ENCODE results near the gene PARK7.

PARK7 gene

DNA sequence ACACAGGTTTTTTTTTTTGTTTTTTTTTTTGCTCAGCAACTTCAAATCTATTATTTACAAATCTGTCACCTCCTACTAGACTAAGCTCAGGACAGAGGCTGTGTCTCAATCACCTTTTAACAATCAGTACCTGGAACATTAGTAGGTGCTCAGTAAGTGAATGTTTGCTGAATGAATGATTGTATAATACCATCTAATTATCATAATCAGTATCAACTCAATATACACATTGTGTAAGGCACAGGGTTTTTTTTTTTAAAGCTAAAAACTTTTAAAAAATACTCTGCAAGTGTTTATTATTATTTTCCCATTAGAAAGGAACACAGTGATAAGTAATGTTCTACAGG lies 55.4 kb downstream of the PARK7 start:
- Histone ChIP-seq H3K79me2 (ENCODE audit: control insufficient read depth, insufficient read depth, low read length, unreplicated experiment) (peaks cover 96% of the 10 kb centered on the region), H2AFZ (ENCODE audit: low read length, unreplicated experiment) (no peak overlapping the region), H3K4me3 (ENCODE audit: low read depth, low read length) (peak overlapping the region; percentile 44), H3K27me3 (ENCODE audit: insufficient read depth, low read length) (no peaks in the 10 kb centered on the region), H3K36me3 (ENCODE audit: insufficient read depth, low read length) (peaks cover 29% of the 10 kb centered on the region), H3K27ac (ENCODE audit: low read depth, low read length) (peak overlapping the region; percentile 76), H3K4me1 (ENCODE audit: control insufficient read depth, insufficient read depth, low read length, unreplicated experiment) (peaks cover 77% of the 10 kb centered on the region)

DNA sequence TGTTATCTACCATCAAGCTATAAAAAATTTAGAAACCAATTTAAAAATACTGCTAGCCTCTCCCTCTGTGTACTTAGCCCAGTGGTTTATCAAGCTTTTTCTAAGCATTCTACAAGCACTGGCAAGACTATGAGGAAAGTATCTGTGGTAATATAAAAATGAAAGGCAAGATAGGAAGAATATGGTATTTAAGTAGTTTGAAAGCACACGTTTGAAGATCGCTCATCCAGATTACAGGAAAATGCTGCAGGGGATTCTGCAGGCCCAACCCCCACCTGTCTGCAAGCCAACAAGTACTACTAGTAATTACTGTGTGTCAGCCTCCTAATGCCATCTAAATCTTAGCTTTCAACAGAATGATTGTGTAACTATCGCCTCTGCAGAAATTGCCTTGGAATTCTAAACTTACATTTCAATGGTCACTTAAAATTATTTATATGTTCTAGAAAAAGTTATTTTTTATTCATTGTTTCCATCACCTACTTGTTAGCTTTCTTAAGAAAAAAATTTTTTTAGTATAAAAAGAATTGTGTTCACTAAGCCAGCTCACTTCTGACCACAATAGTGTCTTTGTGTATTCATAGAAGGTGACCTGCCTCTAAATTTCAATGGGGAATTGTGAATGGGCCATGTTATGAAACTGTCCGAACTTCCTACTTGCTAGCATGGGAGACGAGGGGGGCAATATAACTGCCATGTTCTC lies 56.1 kb downstream of the PARK7 start:
- H3K36me3 ChIP-seq (ENCODE audit: insufficient read depth, low read length), result peaks cover 23% of the 10 kb centered on the region
- peaks cover 96% of the 10 kb centered on the region for H3K79me2 ChIP-seq (ENCODE audit: control insufficient read depth, insufficient read depth, low read length, unreplicated experiment)
- peak overlapping the region; percentile 76 for H3K27ac ChIP-seq (ENCODE audit: low read depth, low read length)
- peak overlapping the region; percentile 44 for H3K4me3 ChIP-seq (ENCODE audit: low read depth, low read length)
- no peaks in the 10 kb centered on the region for H3K27me3 ChIP-seq (ENCODE audit: insufficient read depth, low read length)
- no peak overlapping the region for H2AFZ ChIP-seq (ENCODE audit: low read length, unreplicated experiment)
- peaks cover 85% of the 10 kb centered on the region for H3K4me1 ChIP-seq (ENCODE audit: control insufficient read depth, insufficient read depth, low read length, unreplicated experiment)

DNA sequence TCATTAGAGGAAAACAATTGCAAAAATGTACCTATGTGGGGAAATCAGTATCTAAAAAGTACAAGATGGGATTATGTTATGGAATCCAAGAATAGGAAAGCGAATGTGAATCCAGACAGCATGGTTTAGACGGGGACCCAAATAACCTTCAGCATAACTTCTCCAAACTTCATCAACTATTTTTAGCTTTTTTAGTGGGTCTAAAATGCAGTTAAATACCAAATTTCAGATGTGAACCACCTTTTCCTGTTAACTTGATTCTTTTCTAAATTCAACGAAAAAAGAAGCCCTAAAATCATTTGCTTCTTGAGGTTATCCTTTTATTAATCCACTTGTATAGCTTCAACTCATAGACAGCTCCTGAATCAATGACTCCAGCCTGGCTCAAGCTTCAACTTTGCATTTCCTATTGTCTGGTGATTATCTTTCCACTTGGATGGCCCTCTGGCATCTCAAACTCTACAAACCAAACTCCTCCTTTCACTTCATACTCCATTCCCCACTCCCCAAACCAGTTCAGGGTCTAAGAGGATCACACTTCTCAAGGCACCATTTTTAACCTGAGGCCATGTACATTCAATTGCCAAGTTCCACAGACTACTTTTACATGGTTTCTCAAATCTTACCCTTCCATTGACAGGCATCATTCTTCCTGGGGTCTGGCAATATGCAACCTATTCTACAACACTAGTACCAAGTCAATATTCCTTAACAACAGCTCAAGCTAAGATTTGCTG lies 57.1 kb downstream of the PARK7 start:
- Histone ChIP-seq H3K27ac (ENCODE audit: low read depth, low read length) (peak overlapping the region; percentile 66), H2AFZ (ENCODE audit: low read length, unreplicated experiment) (no peak overlapping the region), H3K79me2 (ENCODE audit: control insufficient read depth, insufficient read depth, low read length, unreplicated experiment) (peaks cover 96% of the 10 kb centered on the region), H3K36me3 (ENCODE audit: insufficient read depth, low read length) (peaks cover 16% of the 10 kb centered on the region), H3K27me3 (ENCODE audit: insufficient read depth, low read length) (no peaks in the 10 kb centered on the region), H3K4me1 (ENCODE audit: control insufficient read depth, insufficient read depth, low read length, unreplicated experiment) (peaks cover 93% of the 10 kb centered on the region), H3K4me3 (ENCODE audit: low read depth, low read length) (peak overlapping the region; percentile 40)

DNA sequence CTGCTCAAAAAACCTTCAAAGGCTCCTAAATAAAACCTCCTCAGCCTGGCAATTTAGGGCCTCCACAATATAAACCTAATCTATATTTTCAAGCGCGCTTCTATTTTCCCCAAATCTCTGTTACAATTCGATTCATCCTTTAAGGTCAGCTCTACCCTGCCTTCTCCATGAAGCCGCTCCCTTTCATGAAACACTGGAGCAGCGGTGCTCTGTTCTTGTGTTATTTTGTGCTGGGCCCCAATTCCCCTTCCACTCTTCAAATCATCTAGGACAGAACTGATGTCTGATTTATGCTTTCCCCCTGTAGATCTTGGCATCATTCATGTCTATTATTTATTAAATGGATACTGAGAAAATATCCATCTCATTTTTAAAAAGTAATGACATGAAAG lies 57.7 kb downstream of the PARK7 start:
- peak overlapping the region; percentile 66 for H3K27ac ChIP-seq (ENCODE audit: low read depth, low read length)
- peaks cover 16% of the 10 kb centered on the region for H3K36me3 ChIP-seq (ENCODE audit: insufficient read depth, low read length)
- peaks cover 96% of the 10 kb centered on the region for H3K79me2 ChIP-seq (ENCODE audit: control insufficient read depth, insufficient read depth, low read length, unreplicated experiment)
- no peaks in the 10 kb centered on the region for H3K27me3 ChIP-seq (ENCODE audit: insufficient read depth, low read length)
- H3K4me3 ChIP-seq (ENCODE audit: low read depth, low read length), result peak overlapping the region; percentile 40
- peaks cover 94% of the 10 kb centered on the region for H3K4me1 ChIP-seq (ENCODE audit: control insufficient read depth, insufficient read depth, low read length, unreplicated experiment)
- no peak overlapping the region for H2AFZ ChIP-seq (ENCODE audit: low read length, unreplicated experiment)

DNA sequence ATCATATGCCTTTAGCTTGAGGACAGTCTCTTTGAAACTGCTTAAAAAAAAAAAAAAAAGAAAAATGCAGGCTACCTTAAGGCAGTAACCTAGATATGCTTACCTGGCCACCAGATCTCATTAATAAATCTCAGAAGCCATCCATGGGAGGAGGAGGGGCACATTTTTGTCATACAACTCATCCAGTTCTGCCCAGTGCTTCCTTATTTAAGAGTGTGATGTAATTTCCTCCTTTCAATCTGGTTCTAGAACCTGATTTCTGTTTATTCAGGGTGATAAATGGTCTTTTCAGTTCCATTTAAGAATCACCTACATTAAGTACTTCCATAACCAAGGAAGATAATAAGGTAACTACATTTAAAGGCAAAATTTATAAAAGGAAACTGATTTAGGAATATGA lies 58.5 kb downstream of the PARK7 start:
- H3K79me2 ChIP-seq (ENCODE audit: control insufficient read depth, insufficient read depth, low read length, unreplicated experiment), result peaks cover 98% of the 10 kb centered on the region
- peaks cover 90% of the 10 kb centered on the region for H3K4me1 ChIP-seq (ENCODE audit: control insufficient read depth, insufficient read depth, low read length, unreplicated experiment)
- H3K27ac ChIP-seq (ENCODE audit: low read depth, low read length), result peak overlapping the region; percentile 66
- H3K4me3 ChIP-seq (ENCODE audit: low read depth, low read length), result peak overlapping the region; percentile 40; the same call in 1 of the 2 replicates
- H2AFZ ChIP-seq (ENCODE audit: low read length, unreplicated experiment), result no peak overlapping the region
- H3K36me3 ChIP-seq (ENCODE audit: insufficient read depth, low read length), result peaks cover 15% of the 10 kb centered on the region
- no peaks in the 10 kb centered on the region for H3K27me3 ChIP-seq (ENCODE audit: insufficient read depth, low read length)

DNA sequence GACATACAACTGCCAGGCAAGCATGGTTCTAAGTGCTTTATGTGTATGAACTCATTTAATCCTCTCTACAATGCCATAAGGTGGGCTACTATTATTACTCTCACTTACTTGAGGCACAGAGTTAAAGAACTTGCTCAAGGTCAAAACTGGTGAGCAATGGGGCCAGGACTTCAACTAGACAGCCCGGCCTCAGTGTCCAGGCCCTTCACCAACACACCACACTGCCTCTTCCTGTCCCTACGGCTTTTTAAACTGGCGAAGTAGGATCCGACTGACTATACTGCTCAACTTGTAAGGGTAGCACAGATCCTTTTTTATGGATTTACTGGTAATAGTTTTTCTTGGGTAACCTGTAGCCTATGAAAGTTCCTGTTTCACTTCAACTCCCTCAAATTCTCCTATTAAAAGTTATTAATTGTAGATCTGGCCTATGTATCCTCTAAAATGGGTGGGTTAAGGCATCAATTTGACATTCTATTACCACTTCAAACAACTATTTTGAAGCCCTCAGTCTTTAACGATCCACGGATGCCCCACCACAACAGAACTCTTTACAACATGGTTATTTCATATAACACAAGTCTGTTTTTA lies 60.3 kb downstream of the PARK7 start:
- no peaks in the 10 kb centered on the region for H3K27me3 ChIP-seq (ENCODE audit: insufficient read depth, low read length)
- peaks cover 93% of the 10 kb centered on the region for H3K79me2 ChIP-seq (ENCODE audit: control insufficient read depth, insufficient read depth, low read length, unreplicated experiment)
- H3K4me3 ChIP-seq (ENCODE audit: low read depth, low read length), result peak overlapping the region; percentile 82
- H3K4me1 ChIP-seq (ENCODE audit: control insufficient read depth, insufficient read depth, low read length, unreplicated experiment), result peaks cover 73% of the 10 kb centered on the region
- no peak overlapping the region for H2AFZ ChIP-seq (ENCODE audit: low read length, unreplicated experiment)
- H3K27ac ChIP-seq (ENCODE audit: low read depth, low read length), result peak overlapping the region; percentile 66
- H3K36me3 ChIP-seq (ENCODE audit: insufficient read depth, low read length), result peaks cover 12% of the 10 kb centered on the region

DNA sequence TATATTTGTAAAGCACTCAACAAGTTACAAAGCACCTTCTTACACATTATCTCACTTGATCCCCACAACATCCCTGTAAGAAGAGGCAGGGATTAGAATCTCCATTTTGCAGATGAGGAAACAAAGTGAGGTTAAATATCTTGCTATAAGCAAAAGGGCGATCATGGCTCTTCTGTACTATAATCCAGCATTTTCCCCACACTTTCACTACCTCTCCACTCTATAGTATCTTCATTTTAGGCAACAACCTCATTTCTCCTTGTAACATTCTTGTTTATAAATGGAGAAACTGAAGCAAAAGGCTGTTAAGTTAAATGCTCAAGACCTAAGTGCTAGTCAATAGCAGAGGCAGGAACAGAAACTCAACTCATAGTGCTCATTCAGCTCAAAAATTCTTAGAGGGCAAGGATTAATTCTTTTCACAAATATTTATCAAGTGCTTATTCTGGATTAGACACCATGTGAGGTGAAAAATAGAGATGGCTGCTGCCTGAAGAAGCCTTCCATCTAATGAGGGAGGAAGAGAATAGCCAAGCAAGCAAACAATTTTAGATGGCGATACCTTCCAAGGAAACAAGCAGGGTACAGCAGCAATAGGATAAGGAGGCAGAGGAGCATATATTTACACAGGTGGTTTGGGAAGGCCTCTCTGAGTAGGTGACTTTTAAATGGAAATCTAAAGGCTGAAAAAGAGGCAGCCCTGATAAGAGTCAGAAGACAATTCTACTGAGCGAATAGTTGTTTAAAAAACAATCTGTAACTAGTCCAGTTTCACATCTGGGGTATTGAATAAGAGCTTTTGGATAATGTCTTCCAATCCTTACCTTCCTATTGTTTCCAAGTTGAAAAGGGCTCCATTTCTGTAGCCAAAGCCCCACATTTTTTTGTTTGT lies 61.1 kb downstream of the PARK7 start:
- Histone ChIP-seq H3K27ac (ENCODE audit: low read depth, low read length) (peak overlapping the region; percentile 66), H3K4me3 (ENCODE audit: low read depth, low read length) (peak overlapping the region; percentile 82), H3K79me2 (ENCODE audit: control insufficient read depth, insufficient read depth, low read length, unreplicated experiment) (peaks cover 87% of the 10 kb centered on the region), H3K4me1 (ENCODE audit: control insufficient read depth, insufficient read depth, low read length, unreplicated experiment) (peaks cover 67% of the 10 kb centered on the region), H2AFZ (ENCODE audit: low read length, unreplicated experiment) (no peak overlapping the region), H3K36me3 (ENCODE audit: insufficient read depth, low read length) (peaks cover 12% of the 10 kb centered on the region), H3K27me3 (ENCODE audit: insufficient read depth, low read length) (no peaks in the 10 kb centered on the region)

DNA sequence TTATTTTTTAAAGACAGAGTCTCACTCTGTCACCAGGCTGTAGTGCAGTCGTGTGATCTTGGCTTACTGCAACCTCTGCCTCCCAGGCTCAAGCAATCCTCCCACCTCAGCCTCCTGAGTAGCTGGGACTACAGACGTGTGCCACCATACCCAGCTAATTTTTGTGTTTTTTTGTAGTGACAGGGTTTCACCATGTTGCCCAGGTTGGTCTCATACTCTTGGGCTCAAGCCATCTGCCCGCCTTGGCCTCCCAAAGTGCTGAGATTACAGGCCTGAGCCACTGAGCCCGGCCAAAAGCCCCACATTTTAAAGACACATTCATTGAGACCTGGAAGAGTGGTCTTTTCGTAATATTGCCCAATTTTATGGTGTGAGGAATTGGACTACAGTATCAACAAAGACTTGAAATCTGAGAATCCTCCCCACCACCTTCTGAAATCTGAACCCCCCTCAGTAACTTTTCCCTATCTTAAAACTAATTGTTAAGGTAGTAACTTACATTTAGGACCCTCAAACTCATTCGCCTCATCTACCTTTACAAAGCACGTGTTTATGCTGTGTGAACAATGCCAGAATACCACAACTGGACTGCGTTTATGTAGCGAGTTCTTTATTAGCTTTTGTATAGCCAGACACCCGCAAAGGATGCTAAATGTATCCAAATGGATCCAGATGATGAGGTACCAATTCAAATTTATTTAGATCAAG lies 61.9 kb downstream of the PARK7 start:
- peak overlapping the region; percentile 66; the same call in 1 of the 2 replicates for H3K27ac ChIP-seq (ENCODE audit: low read depth, low read length)
- H3K27me3 ChIP-seq (ENCODE audit: insufficient read depth, low read length), result no peaks in the 10 kb centered on the region
- H3K36me3 ChIP-seq (ENCODE audit: insufficient read depth, low read length), result peaks cover 12% of the 10 kb centered on the region
- peaks cover 68% of the 10 kb centered on the region for H3K4me1 ChIP-seq (ENCODE audit: control insufficient read depth, insufficient read depth, low read length, unreplicated experiment)
- peaks cover 81% of the 10 kb centered on the region for H3K79me2 ChIP-seq (ENCODE audit: control insufficient read depth, insufficient read depth, low read length, unreplicated experiment)
- no peak overlapping the region for H2AFZ ChIP-seq (ENCODE audit: low read length, unreplicated experiment)
- peak overlapping the region; percentile 82 for H3K4me3 ChIP-seq (ENCODE audit: low read depth, low read length)

DNA sequence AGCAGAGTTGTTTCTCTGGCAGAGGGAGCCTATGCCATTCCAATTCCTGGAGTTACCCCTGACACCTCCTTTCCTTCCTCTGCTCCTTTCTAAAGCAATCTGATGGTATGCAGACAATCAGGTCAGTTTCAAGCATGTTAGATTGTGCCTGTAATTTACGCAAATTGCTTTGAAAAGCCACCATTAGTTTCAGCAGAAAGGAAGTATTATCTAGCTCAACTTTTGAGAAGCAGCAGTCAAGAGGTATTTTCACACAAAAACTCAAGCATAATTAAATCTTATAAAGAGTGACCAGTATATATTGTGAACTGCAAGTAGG lies 62.4 kb downstream of the PARK7 start:
- H2AFZ ChIP-seq (ENCODE audit: low read length, unreplicated experiment), result no peak overlapping the region
- peaks cover 76% of the 10 kb centered on the region for H3K79me2 ChIP-seq (ENCODE audit: control insufficient read depth, insufficient read depth, low read length, unreplicated experiment)
- H3K36me3 ChIP-seq (ENCODE audit: insufficient read depth, low read length), result peaks cover 12% of the 10 kb centered on the region
- no peaks in the 10 kb centered on the region for H3K27me3 ChIP-seq (ENCODE audit: insufficient read depth, low read length)
- peak overlapping the region; percentile 82 for H3K4me3 ChIP-seq (ENCODE audit: low read depth, low read length)
- H3K4me1 ChIP-seq (ENCODE audit: control insufficient read depth, insufficient read depth, low read length, unreplicated experiment), result peaks cover 68% of the 10 kb centered on the region
- H3K27ac ChIP-seq (ENCODE audit: low read depth, low read length), result peak overlapping the region; percentile 66; the same call in 1 of the 2 replicates

DNA sequence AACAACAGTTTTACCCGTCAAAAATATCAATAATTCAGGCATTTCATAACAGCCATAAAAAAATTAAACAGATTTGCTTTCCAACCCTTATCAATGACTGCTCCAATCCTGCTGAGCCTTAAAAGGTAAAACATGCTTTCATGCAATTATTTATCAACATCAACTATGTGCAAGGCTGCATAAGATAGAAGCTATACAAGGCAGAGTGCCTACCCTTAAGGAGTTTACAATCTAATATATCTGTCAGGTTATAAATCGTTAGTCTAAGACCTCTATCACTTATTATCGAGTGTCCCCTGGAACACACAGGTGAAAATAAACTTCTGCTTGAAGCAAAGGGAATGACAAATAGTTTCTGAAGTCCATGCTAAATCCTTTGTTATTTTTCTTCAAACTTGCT lies 62.8 kb downstream of the PARK7 start:
- H3K79me2 ChIP-seq (ENCODE audit: control insufficient read depth, insufficient read depth, low read length, unreplicated experiment), result peaks cover 73% of the 10 kb centered on the region
- peak overlapping the region; percentile 66 for H3K27ac ChIP-seq (ENCODE audit: low read depth, low read length)
- no peak overlapping the region for H2AFZ ChIP-seq (ENCODE audit: low read length, unreplicated experiment)
- peaks cover 67% of the 10 kb centered on the region for H3K4me1 ChIP-seq (ENCODE audit: control insufficient read depth, insufficient read depth, low read length, unreplicated experiment)
- H3K27me3 ChIP-seq (ENCODE audit: insufficient read depth, low read length), result no peaks in the 10 kb centered on the region
- peak overlapping the region; percentile 82 for H3K4me3 ChIP-seq (ENCODE audit: low read depth, low read length)
- peaks cover 12% of the 10 kb centered on the region for H3K36me3 ChIP-seq (ENCODE audit: insufficient read depth, low read length)
